Ishikawa (cell line): Measurements from ENCODE around the gene PNKP.

ENCODE experiments used
- EGR1 ChIP-seq: IDR thresholded peaks from 2 replicates; pipeline ENCODE4 v1.6.1; 2012
- EP300 ChIP-seq: IDR thresholded peaks from 2 replicates; pipeline ENCODE4 v1.6.1; 2012; ENCODE audit warnings: borderline replicate concordance
- MAX ChIP-seq: IDR thresholded peaks from 2 replicates; pipeline ENCODE4 v1.6.1; 2012
- RAD21 ChIP-seq: IDR thresholded peaks from 2 replicates; pipeline ENCODE4 v1.6.1; 2012; ENCODE audit warnings: low read depth
- TAF1 ChIP-seq: IDR thresholded peaks from 2 replicates; pipeline ENCODE4 v1.6.1; 2012; ENCODE audit warnings: low read depth, mild to moderate bottlenecking

GRCh38 chr19:49857061-49857837 lies 10.1 kb downstream of the PNKP start:
- no peak for TF ChIP-seq EGR1
- no peak for TF ChIP-seq MAX
- no peak for TF ChIP-seq EP300
- no peak for TF ChIP-seq TAF1
- no peak for TF ChIP-seq RAD21
